ENCODE results near the gene NUDT1.
A peak's percentile ranks its signal among the peaks of the same experiment; 100 is the strongest.
"Not testable (repeated sequence)": the region's sequence is repeated elsewhere in the genome, so short reads cannot be mapped to it uniquely, and the experiment has no call there.

Gene NUDT1

DNA sequence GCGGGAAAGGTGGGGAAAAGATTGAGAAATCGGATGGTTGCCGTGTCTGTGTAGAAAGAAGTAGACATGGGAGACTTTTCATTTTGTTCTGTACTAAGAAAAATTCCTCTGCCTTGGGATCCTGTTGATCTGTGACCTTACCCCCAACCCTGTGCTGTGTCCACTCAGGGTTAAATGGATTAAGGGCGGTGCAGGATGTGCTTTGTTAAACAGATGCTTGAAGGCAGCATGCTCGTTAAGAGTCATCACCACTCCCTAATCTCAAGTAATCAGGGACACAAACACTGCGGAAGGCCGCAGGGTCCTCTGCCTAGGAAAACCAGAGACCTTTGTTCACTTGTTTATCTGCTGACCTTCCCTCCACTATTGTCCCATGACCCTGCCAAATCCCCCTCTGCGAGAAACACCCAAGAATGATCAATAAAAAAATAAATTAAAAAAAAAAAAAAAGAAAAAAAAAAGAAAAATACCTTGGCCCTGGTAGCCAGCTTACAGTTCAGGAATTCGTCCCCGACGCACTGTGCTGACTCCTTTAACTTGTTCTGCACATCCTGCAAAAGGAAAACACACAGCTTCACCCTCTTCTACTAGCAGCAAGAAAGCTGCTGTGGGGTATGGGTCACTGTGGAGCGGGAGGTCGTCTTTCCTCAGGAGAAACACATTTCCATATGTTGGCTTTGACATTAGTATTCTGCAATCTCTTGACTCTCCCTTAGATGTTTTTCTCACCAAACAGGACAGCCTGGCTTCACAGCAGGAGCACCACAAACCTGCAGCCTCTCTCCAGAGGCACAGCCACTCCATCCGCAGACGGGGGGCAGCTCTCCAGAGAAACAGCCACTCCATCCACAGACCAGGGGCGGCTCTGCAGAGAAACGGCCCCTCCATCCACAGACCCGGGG is 27.3 kb downstream of the NUDT1 start:
- not testable (repeated sequence) for DNase-seq (ENCODE audit: low spot score)

DNA sequence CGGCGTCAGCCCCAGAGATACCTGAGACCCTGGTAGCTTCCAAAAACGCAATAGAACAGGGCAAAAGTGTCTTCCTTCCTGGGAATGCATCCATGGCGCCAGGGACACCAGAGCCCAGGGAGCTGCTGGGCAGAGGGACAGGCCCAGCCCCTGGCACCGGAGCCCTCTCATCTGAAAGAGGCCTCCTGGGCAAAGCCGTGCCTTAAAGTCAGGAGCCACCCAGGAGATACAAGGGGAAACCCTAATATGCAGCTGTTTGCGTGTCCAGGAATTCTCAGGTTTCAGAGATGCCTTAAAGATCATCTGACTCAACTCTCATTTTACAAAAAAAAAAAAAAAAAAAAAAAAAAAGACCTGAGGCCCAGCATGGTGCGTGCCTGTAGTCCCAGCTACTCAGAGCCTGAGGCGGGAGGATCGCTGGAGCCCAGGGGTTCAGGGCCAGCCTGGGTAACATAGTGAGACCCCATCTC is 28.0 kb downstream of the NUDT1 start:
- no peak for DNase-seq (ENCODE audit: low spot score)

DNA sequence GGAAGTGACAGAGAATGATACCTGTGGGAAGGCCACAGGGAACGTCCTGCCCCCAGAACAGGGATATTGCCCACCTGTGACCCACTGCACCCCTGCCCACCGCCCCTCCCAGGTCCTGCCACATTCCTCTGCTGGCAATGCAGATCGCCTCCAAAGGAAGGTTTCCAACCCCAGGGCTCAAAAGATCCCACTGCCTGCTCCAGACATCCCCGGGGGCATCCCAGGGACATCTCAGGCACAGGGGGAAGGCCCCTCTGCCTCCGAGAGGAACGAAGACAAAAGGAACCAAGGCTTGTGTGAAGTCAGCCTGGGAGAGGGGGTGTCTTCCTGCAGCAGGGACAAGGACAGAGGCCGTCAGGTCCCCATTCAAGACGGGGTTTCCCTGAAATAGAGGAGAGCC is 28.5 kb downstream of the NUDT1 start:
- no peak for DNase-seq (ENCODE audit: low spot score)

DNA sequence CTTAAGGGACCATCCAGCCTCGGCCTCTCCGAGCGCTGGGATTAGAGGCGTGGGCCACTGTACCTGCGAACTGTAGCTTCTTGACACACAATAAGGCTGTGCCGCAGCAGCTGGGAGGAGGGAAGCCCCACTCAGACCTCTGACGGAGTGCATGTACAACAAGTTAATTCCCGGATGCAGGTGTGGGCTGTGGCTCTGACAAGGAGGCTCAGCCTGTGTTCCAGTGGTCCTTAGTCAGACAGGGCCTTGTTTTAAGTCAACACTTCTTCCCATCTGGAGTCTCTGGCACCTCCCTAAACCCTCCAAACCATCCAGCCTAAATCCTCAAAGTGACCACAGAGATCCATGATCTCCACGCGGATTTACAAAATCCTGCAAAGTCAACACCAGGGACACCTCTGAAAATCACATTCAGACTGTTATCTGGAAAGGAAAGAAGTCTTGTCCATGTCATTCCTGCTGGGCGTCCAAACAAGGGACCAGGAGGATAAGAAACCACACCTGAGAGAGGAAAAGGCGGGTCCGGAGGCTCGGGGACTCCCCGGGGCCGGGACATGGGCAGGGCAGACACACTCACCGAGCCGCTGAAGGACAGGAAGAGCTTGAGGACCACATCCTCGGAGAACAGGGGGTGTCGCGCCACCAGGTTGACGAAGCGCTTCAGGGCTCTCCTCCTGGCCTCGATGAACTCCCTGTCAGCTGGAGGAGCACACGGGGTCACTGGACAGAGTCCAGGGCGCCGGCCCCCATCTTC is 29.4 kb downstream of the NUDT1 start:
- DNase-seq (ENCODE audit: low spot score) = no peak

DNA sequence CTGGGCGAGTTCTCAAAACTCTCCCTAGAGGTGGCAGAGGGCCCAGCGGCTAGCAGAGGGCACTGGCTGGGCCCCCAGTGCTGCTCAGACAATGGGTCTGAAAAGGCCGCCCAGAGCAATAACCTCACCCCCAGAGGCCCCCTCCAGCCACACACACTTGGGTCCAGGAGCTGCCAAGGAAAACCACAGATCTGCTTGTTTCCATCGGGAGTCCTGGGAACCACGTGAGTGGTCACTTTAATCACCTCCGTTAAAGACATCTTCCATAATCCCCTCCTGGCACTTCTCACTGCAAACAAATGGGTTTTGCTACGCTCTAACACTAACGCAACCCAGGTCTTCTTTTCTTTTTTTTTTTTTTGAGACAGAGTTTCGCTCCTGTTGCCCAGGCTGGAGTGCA is 30.0 kb downstream of the NUDT1 start:
- DNase-seq (ENCODE audit: low spot score) = no peak

DNA sequence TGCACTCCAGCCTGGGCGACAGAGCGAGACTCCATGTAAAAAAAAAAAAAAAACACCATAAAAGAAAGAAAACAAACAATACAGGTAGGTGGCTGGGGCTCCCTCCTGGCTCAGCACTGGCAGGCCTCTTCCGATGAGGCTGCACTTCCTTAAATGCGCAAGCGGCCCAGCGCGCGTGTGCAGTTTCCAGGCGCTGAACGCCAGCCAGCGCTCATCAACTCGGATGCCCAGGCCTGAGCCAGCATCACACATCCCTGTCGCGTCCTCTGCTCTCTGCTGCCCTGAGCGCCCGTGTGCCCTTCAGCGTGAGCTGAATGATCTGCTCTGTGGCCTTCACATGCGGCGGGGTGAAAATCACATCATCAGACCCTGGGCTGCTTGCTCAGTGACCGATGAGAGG is 31.8 kb downstream of the NUDT1 start:
- no peak for DNase-seq (ENCODE audit: low spot score)

DNA sequence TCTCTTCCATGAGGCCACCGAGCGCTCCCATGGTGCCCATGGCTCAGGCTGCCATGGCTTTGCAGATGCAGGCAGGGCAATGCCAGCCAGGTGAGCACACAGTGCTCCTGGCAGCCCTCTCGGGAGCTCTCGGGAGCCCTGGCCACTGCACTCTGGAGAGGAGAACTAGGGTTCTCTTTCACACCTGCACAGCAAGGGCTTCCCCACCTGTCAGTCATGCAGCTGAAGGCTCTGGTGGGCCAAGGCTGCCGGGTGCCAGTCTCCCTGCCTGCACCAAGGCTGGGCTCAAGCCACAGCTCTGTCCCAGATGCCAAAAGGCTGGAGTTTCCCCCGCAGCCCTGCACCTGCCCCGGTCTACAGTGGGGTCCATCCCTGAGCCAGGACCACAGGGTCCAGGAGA is 32.6 kb downstream of the NUDT1 start:
- no peak for DNase-seq (ENCODE audit: low spot score)

DNA sequence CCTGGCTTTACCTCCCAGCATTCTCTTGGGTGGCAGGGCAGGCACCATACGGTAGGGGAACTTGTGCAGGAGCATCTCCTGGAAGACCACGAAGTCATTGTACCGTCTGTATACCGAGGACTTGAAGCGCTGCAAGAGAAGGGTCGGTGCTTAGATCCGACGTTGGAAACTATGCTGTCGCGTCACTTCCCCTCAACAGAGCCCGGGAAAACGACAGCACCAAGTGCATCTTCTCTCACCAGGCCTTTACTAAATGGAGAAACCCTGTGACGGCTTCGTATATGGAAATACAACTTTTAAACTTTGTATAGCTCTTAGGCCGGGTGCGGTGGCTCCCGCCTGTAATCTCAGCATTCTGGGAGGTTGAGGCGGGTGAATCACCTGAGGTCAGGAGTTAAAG is 33.1 kb downstream of the NUDT1 start:
- no peak for DNase-seq (ENCODE audit: low spot score)

DNA sequence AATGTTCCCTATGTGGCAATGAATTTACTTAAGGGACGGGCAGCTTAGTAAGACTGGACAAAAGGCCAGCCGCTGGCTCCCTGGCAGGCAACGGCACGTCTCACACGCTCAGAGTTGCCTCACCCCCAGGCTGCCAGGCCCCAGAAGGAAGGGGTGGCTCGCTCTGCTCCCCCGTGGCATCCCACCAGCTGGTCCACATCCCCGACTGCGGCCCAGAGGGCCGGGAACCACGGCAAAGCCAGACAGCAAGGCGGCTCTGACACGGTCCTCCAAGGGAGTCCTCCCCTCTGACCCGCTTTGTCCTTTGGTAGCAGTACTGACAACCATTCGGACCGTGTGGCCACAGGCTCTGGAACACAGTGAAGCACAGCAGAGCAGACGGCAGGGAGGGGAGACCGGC is 34.1 kb downstream of the NUDT1 start:
- DNase-seq (ENCODE audit: low spot score) = no peak

DNA sequence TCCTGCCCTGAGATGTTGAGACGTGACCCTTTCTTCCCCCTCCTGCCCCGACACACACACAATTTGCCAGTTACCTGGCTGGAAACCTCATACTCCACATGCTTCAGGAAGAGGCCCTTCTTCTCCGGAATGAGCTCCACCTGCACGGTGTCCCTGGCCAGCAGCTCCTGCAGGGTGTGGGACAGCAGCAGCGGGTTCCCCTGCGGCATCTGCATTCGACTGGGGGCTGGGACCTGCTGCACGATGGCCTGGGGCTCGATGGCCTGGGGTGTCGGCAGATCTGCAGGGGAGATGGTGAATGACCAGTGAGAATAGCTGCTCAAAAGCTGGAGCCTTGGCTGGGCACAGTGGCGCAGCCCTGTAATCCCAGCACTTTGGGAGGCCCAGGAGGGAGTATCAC is 36.0 kb downstream of the NUDT1 start:
- no peak for DNase-seq (ENCODE audit: low spot score)

DNA sequence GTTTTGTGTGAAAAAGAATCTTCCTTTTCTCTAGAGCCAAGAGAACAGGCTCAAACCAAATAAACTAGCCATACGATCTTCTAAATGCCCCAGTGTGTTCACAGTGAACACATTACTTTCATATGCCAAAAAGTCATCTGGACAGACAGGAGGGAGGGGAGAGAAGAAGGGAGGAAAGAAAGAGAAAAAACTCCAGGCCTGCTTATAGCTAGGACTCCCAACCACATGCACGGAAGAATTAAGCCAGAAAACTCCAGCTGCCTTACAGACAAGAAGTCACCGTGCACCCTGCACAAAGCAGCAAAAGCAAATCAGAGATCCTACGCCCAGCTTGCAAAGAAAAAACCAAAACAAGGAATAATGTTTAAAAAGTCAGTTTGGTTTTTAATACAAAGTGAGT is 37.9 kb downstream of the NUDT1 start:
- no peak for DNase-seq (ENCODE audit: low spot score)

DNA sequence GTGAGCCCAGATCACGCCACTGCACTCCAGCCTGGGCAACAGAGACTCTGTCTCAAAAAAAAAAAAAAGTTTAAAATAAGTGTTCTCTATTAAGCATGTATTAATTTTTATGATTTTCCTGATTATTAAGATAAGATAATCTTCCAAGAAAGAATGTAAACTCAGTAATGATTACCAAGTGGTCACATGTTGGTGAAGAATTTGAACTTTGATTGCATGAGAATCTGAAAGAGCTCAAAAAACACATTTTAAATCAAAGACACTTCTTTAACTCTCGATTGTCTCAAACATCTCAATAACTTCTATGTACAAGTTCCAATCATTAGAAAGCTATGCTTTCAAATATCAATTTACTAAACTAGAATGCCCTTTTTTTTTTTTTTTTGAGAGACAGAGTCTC is 38.4 kb downstream of the NUDT1 start:
- no peak for DNase-seq (ENCODE audit: low spot score)

DNA sequence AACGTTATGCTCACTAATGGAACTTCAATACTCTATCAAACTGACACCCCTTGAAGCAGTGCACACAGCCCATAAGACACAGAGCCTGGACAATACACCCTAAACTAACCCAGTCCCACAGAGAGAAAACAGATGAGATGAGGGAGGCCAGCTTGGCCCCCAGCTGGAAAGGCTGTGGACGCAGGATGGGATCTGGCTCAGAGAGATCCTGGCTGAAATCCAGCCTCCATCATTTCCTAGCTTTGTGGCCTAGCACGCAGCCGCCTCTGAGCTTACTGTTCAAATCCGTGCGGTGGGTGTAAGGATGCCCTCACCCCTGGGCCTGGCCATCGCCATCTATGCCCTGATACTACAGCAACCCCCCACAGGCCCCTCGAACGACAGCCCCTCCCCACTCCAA is 39.5 kb downstream of the NUDT1 start:
- peak; percentile 14 for DNase-seq (ENCODE audit: low spot score)

DNA sequence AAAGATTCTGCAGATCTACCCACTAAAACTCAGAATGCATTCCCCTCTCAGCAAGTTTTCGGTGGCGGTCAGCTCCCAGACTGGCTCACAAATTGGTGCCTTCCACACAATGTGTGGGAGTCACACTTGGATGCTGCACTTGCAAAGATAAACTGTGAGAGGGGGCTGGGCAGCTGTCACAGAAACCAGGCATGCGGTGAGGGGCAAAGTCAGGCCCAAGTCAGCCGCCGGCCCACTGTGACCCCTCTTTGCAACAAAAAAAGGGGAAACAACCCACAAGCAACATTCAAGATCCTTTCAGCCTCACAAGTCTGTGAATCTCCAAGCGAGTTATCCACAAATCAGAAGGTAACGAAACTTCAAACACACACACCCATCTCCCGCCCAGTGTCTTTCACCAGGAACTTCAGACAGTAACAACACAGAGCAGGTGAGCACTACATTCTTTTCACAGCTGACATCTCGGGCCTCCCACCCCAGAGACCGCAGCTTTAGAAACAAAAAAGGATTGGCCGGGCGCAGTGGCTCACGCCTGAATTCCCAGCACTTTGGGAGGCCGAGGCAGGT is 40.2 kb downstream of the NUDT1 start:
- no peak for DNase-seq (ENCODE audit: low spot score)

DNA sequence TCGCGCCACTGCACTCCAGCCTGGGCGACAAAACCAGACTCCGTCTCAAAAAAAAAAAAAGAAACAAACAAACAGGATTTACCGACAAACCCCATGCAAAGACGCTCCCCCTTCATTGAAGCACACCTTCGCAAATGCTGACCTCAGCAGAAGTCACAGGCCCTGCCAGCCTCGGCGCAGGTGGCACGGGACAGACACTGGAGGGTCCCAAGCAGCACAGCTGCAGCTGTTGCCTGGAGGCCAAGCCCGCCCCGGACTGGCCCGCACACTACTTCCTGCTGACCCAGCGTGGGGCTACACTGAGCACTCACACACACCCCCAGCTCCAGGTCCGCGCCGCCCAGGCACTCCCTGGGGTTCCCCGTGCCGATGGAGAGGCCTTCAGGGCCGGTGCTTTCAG is 41.0 kb downstream of the NUDT1 start:
- no peak for DNase-seq (ENCODE audit: low spot score)

DNA sequence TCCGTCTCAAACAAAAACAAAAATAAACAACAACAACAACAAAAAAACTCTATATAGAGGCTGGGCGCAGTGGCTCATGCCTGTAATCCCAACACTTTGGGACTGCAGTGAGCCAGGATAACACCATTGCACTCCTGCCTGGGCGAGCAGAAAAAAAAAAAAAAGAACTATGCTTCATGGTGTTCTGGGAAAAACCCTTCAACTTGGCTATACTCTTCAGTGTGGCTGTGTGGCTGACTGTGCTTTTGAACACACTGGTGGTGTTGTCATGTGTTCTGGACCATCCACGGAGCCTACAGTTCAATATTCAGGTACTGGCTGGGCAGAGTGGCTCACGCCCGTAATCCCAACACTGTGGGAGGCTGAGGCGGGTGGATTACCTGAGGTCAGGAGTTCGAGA is 45.7 kb downstream of the NUDT1 start:
- no peak for DNase-seq (ENCODE audit: low spot score)

DNA sequence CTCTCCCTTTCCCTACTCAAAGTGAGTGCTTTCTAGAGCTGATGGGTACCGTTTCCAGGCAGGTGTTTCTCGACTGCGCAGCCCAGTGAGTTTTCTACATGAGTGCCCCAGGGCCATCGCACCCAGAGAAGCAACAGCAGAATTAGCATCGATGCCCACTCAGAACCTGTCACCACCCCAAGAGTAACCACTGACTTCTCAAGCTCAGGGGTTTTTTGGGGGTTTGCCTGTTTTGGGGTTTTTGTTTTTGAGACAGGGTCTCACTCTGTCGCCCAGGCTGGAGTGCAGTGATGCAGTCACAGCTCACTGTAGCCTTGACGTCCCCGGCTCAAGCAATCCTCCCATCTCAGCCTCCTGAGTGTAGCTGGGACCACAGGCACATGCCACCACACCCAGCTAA is 46.5 kb downstream of the NUDT1 start:
- DNase-seq (ENCODE audit: low spot score) = no peak

DNA sequence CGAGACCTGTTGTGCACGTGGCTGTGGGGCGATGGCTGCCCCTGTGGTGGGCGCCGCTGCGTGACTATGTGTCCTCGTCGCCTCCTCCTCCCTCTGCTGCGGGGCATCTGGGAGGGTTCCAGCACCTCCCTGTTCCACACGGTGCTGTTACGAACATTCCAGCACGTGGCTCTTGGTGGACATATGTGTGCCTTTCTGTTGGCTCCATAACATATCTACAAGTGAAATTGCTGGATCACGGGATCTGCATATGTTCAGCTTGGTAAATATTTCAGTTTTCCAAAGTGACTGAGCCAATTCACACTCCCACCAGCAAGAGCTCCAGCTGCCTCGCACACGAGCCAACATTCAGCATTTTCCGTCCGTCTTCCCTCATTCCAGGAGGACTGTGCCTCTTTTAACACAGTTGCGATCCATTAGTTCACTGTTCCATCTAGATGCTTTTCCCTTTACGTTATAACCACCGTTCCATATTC is 47.1 kb downstream of the NUDT1 start:
- no peak for DNase-seq (ENCODE audit: low spot score)

DNA sequence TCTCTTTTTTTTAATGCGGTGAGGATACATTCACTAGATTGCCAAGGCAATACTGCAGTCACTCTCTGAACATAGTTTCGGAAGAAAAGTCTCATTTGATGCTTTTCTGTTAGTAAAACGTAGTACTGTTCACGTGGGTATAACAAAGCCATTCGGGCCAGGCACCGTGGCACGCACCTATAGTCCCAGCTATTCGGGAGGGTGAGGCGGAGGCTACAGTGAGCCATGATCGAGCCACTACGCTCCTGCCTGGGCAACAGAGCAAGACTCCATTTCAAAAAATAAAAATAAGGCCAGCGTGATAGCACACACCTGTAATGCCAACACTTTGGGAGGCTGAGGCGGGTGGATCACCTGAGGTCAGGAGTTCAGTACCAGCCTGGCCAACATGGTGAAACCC is 47.6 kb downstream of the NUDT1 start:
- DNase-seq (ENCODE audit: low spot score) = no peak

DNA sequence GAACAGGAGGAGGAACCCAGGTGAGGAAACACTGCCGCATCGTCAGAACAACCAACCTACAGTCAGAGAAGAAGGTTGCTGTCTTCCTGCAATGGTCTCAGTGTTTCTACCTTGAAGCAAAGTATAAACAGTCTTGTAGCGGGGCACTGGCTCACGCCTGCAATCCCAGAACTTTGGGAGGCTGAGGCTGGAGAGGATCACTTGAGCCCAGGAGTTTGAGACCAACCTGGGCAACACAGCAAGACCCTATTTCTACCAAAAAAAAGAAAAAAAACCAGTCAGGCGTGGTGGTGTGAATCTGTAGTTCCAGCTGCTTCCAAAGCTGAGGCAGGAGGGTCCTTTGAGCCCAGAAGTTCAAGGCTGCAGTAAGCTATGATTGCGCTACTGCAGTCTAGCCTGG is 48.9 kb downstream of the NUDT1 start:
- DNase-seq (ENCODE audit: low spot score) = no peak

DNA sequence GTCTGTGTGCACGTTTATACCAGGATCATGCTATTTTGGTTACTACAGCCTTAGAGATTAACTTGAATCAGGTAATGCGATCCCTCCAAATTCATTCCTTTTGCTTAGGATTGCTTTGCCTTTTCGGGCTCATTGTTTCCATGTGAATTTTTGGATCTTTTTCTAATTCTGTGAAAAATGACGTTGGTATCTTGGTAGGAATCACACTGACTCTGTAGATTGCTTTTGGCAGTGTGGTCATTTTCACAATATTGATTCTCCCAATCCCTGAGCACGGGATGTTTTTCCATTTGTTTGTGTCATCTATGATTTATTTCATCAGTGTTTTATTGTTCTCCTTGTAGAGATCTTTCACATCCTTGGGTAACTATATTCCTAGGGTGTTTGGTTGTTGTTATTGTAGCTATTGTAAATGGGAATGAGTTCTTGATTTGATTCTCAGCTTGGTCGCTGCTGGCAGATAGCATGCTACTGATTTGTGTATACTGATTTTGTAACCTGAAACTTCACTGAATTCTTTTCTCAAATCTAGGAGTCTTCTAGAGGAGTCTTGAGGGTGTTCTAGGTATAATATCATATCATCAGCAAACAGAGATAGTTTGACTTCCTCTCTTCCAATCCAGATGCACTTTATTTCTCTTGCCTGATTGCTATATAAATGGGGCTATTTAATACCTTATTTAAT is 54.1 kb downstream of the NUDT1 start:
- no peak for DNase-seq (ENCODE audit: low spot score)

DNA sequence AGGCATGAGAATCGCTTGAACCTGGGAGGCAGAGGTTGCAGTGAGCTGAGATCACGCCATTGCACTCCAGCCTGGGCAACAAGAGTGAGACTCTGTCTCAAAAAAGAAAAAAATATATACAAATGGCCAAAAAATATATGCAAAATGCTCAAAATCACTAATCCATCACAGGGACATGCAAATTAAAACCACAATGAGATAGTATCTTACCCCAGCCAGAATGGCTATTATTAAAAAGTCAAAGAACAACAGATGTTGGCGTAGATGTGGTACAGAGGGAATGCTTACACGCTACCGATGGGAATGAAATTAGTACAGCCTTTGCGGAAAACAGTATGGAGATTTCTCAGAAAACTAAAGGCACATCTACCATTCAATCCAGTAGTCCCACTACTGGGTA is 54.8 kb downstream of the NUDT1 start:
- DNase-seq (ENCODE audit: low spot score) = no peak

Data from putamen (tissue), 1 donor.